ENCODE data around the gene CCDC88C. TPM values are rescaled to one million over a fixed set of nuclear protein-coding genes. Genes with fewer than 3 reads are reported as not detected.
A peak's percentile ranks its signal among the peaks of the same experiment; 100 is the strongest.

CCDC88C gene
- total and polyA plus RNA-seq, 2 donors (not counting 3 experiments of a cell fraction or from before 2014, with no cell fraction given) = 11.4 to 52.1 TPM

- Histone ChIP-seq H4K20me1 (replicated peaks; ENCODE audit: control insufficient read depth, extremely low read depth, insufficient read depth, low read length) (no peaks in the 10 kb centered on the region), H2AFZ (ENCODE audit: low read depth, low read length) (no peak overlapping the region), H3K36me3 (ENCODE audit: control insufficient read depth in 2 of 2, extremely low read depth in 1 of 2, insufficient read depth in 2 of 2, low read length in 2 of 2) (no peaks in the 10 kb centered on the region), H3K27me3 (ENCODE audit: control insufficient read depth in 2 of 2, insufficient read depth in 2 of 2, low read length in 2 of 2) (no peaks in the 10 kb centered on the region), H3K9me3 (replicated peaks; ENCODE audit: control insufficient read depth, insufficient read depth, low read length) (no peaks in the 10 kb centered on the region), H3K4me1 (ENCODE audit: control insufficient read depth, extremely low read depth, insufficient read depth, low read length) (peaks cover 33% of the 10 kb centered on the region), H3K9ac (replicated peaks; ENCODE audit: extremely low read depth, insufficient read depth, low read length) (no peak overlapping the region), H3K27ac (ENCODE audit: insufficient read depth, low read depth, low read length) (no peak overlapping the region), H3K4me2 (ENCODE audit: insufficient read depth, low read length) (no peak overlapping the region), H3K9me1 (replicated peaks; ENCODE audit: control insufficient read depth, extremely low read depth, insufficient read depth, low read length) (no peaks in the 10 kb centered on the region), H3K4me3 (replicated peaks in 1 of 3; ENCODE audit: insufficient read depth in 1 of 3, low read depth in 1 of 3, low read length in 3 of 3) (no peak overlapping the region), H3K79me2 (ENCODE audit: control insufficient read depth, insufficient read depth, low read length) (no peaks in the 10 kb centered on the region)
- DNase-seq (ENCODE audit: low read depth, low spot score) (no peak), FAIRE-seq (no peak)
- ChIA-PET POLR2A (no interaction called here), CTCF (no interaction called here)
- dilution Hi-C loops (cut with MboI; ENCODE audit: extremely low pct_ligation_motif_present, low sequenced_read_pairs) = no loop called here
- TF ChIP-seq GATA2 (IDR thresholded peaks at IDR 0.05; ENCODE audit: insufficient read depth, insufficient read length, low read depth, low read length) = no peak
- TF ChIP-seq MYC (IDR thresholded peaks at IDR 0.05; ENCODE audit: low read depth, low read length) = no peak
- TF ChIP-seq FOS (IDR thresholded peaks at IDR 0.05; ENCODE audit: borderline replicate concordance, insufficient read depth, low read length) = no peak
- BruUV-seq (replicated peaks) = no TSS peak
- intact Hi-C loops (cut with micrococcal nuclease) = no loop called here
These were observed 192.6 kb downstream of the CCDC88C start for GRCh38 chr14:91225025-91225424.

GRCh38 chr14:91223028-91223783 is 194.4 kb downstream of the CCDC88C start:
- BruUV-seq (replicated peaks) = no TSS peak
- no peak for DNase-seq (ENCODE audit: low read depth, low spot score)
- no peaks in the 10 kb centered on the region for H3K27me3 ChIP-seq (ENCODE audit: control insufficient read depth in 2 of 2, insufficient read depth in 2 of 2, low read length in 2 of 2)
- H3K4me3 ChIP-seq (replicated peaks in 1 of 3; ENCODE audit: insufficient read depth in 1 of 3, low read depth in 1 of 3, low read length in 3 of 3) = no peak overlapping the region
- peaks cover 29% of the 10 kb centered on the region for H3K4me1 ChIP-seq (ENCODE audit: control insufficient read depth, extremely low read depth, insufficient read depth, low read length)
- H3K9me3 ChIP-seq (replicated peaks; ENCODE audit: control insufficient read depth, insufficient read depth, low read length) = no peaks in the 10 kb centered on the region
- no peak overlapping the region for H3K4me2 ChIP-seq (ENCODE audit: insufficient read depth, low read length)
- H4K20me1 ChIP-seq (replicated peaks; ENCODE audit: control insufficient read depth, extremely low read depth, insufficient read depth, low read length) = no peaks in the 10 kb centered on the region
- ChIA-PET CTCF (interaction anchor here (1.1 kb wide), 1 partner anchor 45 kb away, joined by 3 read pairs; no protein-coding TSS in a partner anchor), POLR2A (no interaction called here)
- no peak overlapping the region for H3K27ac ChIP-seq (ENCODE audit: insufficient read depth, low read depth, low read length)
- dilution Hi-C loops (cut with MboI; ENCODE audit: extremely low pct_ligation_motif_present, low sequenced_read_pairs) = no loop called here
- FAIRE-seq = peak; percentile 69
- no peaks in the 10 kb centered on the region for H3K36me3 ChIP-seq (ENCODE audit: control insufficient read depth in 2 of 2, extremely low read depth in 1 of 2, insufficient read depth in 2 of 2, low read length in 2 of 2)
- H3K79me2 ChIP-seq (ENCODE audit: control insufficient read depth, insufficient read depth, low read length) = no peaks in the 10 kb centered on the region
- H3K9ac ChIP-seq (replicated peaks; ENCODE audit: extremely low read depth, insufficient read depth, low read length) = no peak overlapping the region
- intact Hi-C loops (cut with micrococcal nuclease) = no loop called here
- no peak overlapping the region for H2AFZ ChIP-seq (ENCODE audit: low read depth, low read length)
- H3K9me1 ChIP-seq (replicated peaks; ENCODE audit: control insufficient read depth, extremely low read depth, insufficient read depth, low read length) = no peaks in the 10 kb centered on the region
- TF ChIP-seq FOS (IDR thresholded peaks at IDR 0.05; ENCODE audit: borderline replicate concordance, insufficient read depth, low read length) (peak; percentile 21), EZH2 (IDR thresholded peaks at IDR 0.05; ENCODE audit: borderline replicate concordance, low read depth, low read length, severe bottlenecking) (no peak)

Other genes starting within 250 kb of the CCDC88C start
- gene GPR68, start 173.1 kb downstream of the CCDC88C start, total RNA-seq = 0.24 and 0.51 TPM in 2 replicates
- 0.36 and 0.75 TPM in 2 replicates for gene GPR68, start 173.1 kb downstream of the CCDC88C start, polyA plus RNA-seq
- gene PPP4R3A, start 92.5 kb upstream of the CCDC88C start, total RNA-seq = 77.0 and 83.5 TPM in 2 replicates
- 17.5 and 20.5 TPM in 2 replicates for gene PPP4R3A, start 92.5 kb upstream of the CCDC88C start, polyA plus RNA-seq

Data from endothelial cell of umbilical vein (primary cell).